Parathyroid adenoma (tissue), 2 donors: Measurements from ENCODE around the gene SPOCK2.

Experiments
- H2AFZ ChIP-seq: fragments of 300-600 bp; sonication (generic); one replicate; pipeline ENCODE4 v1.7.0; 2017; ENCODE audit warnings: antibody characterized with exemption, mild to moderate bottlenecking
- H3K27ac ChIP-seq: fragments of 300-600 bp; sonication (generic); one replicate; pipeline ENCODE4 v1.7.0; 2017
- H3K27me3 ChIP-seq: fragments of 300-600 bp; sonication (generic); one replicate; pipeline ENCODE4 v1.7.0; 2017; ENCODE audit warnings: low read length; ENCODE audit not compliant: control insufficient read depth, insufficient read depth
- H3K36me3 ChIP-seq: fragments of 300-600 bp; sonication (generic); one replicate; pipeline ENCODE4 v1.7.0; 2017; ENCODE audit warnings: low read length; ENCODE audit not compliant: control insufficient read depth, insufficient read depth
- H3K4me1 ChIP-seq: fragments of 300-600 bp; sonication (generic); one replicate; pipeline ENCODE4 v1.7.0; 2017; ENCODE audit warnings: control low read depth
- H3K4me2 ChIP-seq: fragments of 300-600 bp; sonication (generic); one replicate; pipeline ENCODE4 v1.7.0; 2017; ENCODE audit warnings: low read length
- H3K4me3 ChIP-seq: fragments of 300-600 bp; sonication (generic); one replicate; pipeline ENCODE4 v1.7.0; 2017; ENCODE audit warnings: low read depth, low read length
- H3K79me2 ChIP-seq: fragments of 300-600 bp; sonication (generic); one replicate; pipeline ENCODE4 v1.7.0; 2017; ENCODE audit warnings: control low read depth
- H3K9ac ChIP-seq: fragments of 300-600 bp; sonication (generic); one replicate; pipeline ENCODE4 v1.7.0; 2017; ENCODE audit warnings: mild to moderate bottlenecking
- H3K9me3 ChIP-seq: fragments of 300-600 bp; sonication (generic); one replicate; pipeline ENCODE4 v1.7.0; 2017; ENCODE audit warnings: low read length; ENCODE audit not compliant: control insufficient read depth
- CTCF ChIP-seq: fragments of 300-600 bp; sonication (generic); IDR thresholded peaks from one replicate; pipeline ENCODE4 v1.7.0; 2017; ENCODE audit warnings: antibody characterized with exemption, mild to moderate bottlenecking
- donor health status: primary hyperparathyroidism.

The SPOCK2 gene

GRCh38 chr10:72061491-72061890 lies 26.9 kb downstream of the SPOCK2 start:
- Histone ChIP-seq H2AFZ (no peak overlapping the region), H3K4me2 (no peak overlapping the region), H3K9ac (no peak overlapping the region), H3K4me1 (no peaks in the 10 kb centered on the region), H3K4me3 (no peak overlapping the region), H3K9me3 (no peaks in the 10 kb centered on the region), H3K27me3 (no peaks in the 10 kb centered on the region), H3K36me3 (no peaks in the 10 kb centered on the region), H3K27ac (no peak overlapping the region), H3K79me2 (no peaks in the 10 kb centered on the region)
- no peak for TF ChIP-seq CTCF

GRCh38 chr10:72059843-72060822 lies 28.2 kb downstream of the SPOCK2 start:
- Histone ChIP-seq H2AFZ (no peak overlapping the region), H3K4me1 (no peaks in the 10 kb centered on the region), H3K9ac (no peak overlapping the region), H3K79me2 (no peaks in the 10 kb centered on the region), H3K27me3 (no peaks in the 10 kb centered on the region), H3K9me3 (no peaks in the 10 kb centered on the region), H3K27ac (no peak overlapping the region), H3K4me2 (no peak overlapping the region), H3K36me3 (no peaks in the 10 kb centered on the region), H3K4me3 (no peak overlapping the region)
- TF ChIP-seq CTCF = no peak

- Histone ChIP-seq H3K4me3 (no peak overlapping the region), H3K36me3 (no peaks in the 10 kb centered on the region), H3K79me2 (no peaks in the 10 kb centered on the region), H3K9me3 (no peaks in the 10 kb centered on the region), H2AFZ (no peak overlapping the region), H3K4me1 (no peaks in the 10 kb centered on the region), H3K9ac (no peak overlapping the region), H3K4me2 (no peak overlapping the region), H3K27ac (no peak overlapping the region), H3K27me3 (no peaks in the 10 kb centered on the region)
- TF ChIP-seq CTCF = no peak
Observed at GRCh38 chr10:72058989-72059842, 29.1 kb downstream of the SPOCK2 start.

- no peaks in the 10 kb centered on the region for H3K79me2 ChIP-seq
- no peaks in the 10 kb centered on the region for H3K27me3 ChIP-seq
- H3K4me3 ChIP-seq = no peak overlapping the region
- H3K4me1 ChIP-seq = no peaks in the 10 kb centered on the region
- H3K27ac ChIP-seq = no peak overlapping the region
- H3K9ac ChIP-seq = no peak overlapping the region
- H3K4me2 ChIP-seq = no peak overlapping the region
- no peak overlapping the region for H2AFZ ChIP-seq
- H3K9me3 ChIP-seq = no peaks in the 10 kb centered on the region
- no peak for TF ChIP-seq CTCF
- no peaks in the 10 kb centered on the region for H3K36me3 ChIP-seq
Observed at GRCh38 chr10:72058347-72058898, 29.9 kb downstream of the SPOCK2 start.
